Colonic mucosa (tissue), 4 donors: ENCODE measurements around the gene RBM20. TPM values are rescaled to one million over a fixed set of nuclear protein-coding genes. Genes with fewer than 3 reads are reported as not detected.

Experiments
- DNase-seq: peaks from one replicate; pipeline ENCODE4 v3.0.0-alpha.2; 2020
- H3K27ac ChIP-seq: fragments of 200-600 bp; one replicate; pipeline ENCODE4 v1.8.0; 2021
- H3K27me3 ChIP-seq: fragments of 200-600 bp; one replicate; pipeline ENCODE4 v1.8.0; 2021
- H3K36me3 ChIP-seq: fragments of 200-600 bp; one replicate; pipeline ENCODE4 v1.8.0; 2021
- H3K4me1 ChIP-seq: fragments of 200-600 bp; one replicate; pipeline ENCODE4 v1.8.0; 2021; ENCODE audit warnings: mild to moderate bottlenecking
- H3K4me3 ChIP-seq: fragments of 200-600 bp; one replicate; pipeline ENCODE4 v1.8.0; 2021
- H3K9ac ChIP-seq, 2 donors: one replicate each; pipeline ENCODE4 v1.7.0; 2013; ENCODE audit warnings: control low read depth in 2 of 2, low read depth in 2 of 2, low read length in 2 of 2
- H3K9me3 ChIP-seq: fragments of 200-600 bp; one replicate; pipeline ENCODE4 v1.8.0; 2021
- intact Hi-C: fragments of 100-400 bp; cut with DNase I; formaldehyde crosslinking; loops from one replicate; pipeline ENCODE4 v1.14.1; 2022
- total RNA-seq, 2 donors: library from RNA; stranded (reverse); fragmentation: NEBNext Ultra II Directional in 1 of 2; extraction: Animal tissue kit (Norgen Biotek cat#: 25700) in 1 of 2; gene quantifications; one replicate each; pipeline ENCODE4 v1.2.1, GENCODE V29; 2021
- TF ChIP-seq, protein P1 (sequence below): fragments of 200-600 bp; IDR thresholded peaks from one replicate; pipeline ENCODE4 v1.8.0; 2022; ENCODE audit warnings: antibody characterized with exemption, mild to moderate bottlenecking
- donor health status: healthy.
- donor health status: DM: no; HTN: no; CAD: no.
- donor health status: DM: no; HTN: no; CAD: no.

Gene RBM20
- total RNA-seq, 2 donors from 2014 or later = 0.49 to 0.80 TPM

DNA sequence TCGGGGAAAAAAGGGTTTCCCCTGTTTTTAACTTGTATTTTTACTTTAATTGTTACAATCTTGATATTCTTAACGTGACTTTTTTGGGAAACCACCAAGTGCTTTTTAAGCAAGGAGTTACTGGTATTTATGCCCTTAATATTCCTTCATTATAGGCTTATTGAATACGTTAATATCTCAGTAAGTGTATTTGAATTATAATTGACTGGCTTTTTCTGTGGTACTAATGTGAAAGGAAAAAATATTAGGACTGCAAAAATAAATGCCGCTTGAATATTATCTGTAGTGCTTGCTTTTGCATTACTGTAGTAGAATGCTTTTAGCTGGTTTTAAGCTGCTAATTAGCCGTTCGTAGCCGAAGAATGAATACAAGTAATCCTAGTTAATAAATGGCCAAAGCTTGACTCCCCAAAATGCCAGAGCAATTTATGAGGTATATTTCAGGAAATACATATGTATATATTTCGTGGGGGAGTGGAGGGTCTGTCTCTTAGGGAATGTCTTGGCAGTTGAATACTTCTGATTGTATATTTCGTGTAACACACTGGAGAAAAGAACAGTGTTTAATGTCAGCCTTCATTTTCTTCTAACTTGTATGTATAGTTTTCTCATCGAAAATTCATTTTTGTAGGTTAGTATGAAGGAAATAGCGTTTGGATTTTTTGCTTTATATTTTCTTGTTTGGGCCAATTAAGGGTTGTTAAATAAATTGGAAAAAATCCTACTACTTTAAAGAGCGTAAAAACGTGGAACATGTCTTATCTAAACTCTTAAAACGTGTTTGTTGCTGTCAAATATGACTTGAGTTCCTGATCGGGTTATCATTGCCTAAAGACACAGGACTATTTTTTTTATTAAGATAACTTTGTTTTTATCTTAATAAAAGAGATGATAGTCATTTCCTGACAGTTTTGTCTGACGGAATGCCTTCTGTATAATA lies 229.1 kb downstream of the RBM20 start:
- H3K9ac ChIP-seq = peak overlapping the region; percentile 86 to 96
- H3K4me1 ChIP-seq = peaks cover 2% of the 10 kb centered on the region
- H3K4me3 ChIP-seq = peak overlapping the region; percentile 93
- no peaks in the 10 kb centered on the region for H3K27me3 ChIP-seq
- peak overlapping the region; percentile 99 for H3K27ac ChIP-seq
- TF ChIP-seq, protein P1, sequence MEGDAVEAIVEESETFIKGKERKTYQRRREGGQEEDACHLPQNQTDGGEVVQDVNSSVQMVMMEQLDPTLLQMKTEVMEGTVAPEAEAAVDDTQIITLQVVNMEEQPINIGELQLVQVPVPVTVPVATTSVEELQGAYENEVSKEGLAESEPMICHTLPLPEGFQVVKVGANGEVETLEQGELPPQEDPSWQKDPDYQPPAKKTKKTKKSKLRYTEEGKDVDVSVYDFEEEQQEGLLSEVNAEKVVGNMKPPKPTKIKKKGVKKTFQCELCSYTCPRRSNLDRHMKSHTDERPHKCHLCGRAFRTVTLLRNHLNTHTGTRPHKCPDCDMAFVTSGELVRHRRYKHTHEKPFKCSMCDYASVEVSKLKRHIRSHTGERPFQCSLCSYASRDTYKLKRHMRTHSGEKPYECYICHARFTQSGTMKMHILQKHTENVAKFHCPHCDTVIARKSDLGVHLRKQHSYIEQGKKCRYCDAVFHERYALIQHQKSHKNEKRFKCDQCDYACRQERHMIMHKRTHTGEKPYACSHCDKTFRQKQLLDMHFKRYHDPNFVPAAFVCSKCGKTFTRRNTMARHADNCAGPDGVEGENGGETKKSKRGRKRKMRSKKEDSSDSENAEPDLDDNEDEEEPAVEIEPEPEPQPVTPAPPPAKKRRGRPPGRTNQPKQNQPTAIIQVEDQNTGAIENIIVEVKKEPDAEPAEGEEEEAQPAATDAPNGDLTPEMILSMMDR = no peak
- no peaks in the 10 kb centered on the region for H3K36me3 ChIP-seq
- DNase-seq = no peak
- intact Hi-C loops = no loop called here
- no peaks in the 10 kb centered on the region for H3K9me3 ChIP-seq

DNA sequence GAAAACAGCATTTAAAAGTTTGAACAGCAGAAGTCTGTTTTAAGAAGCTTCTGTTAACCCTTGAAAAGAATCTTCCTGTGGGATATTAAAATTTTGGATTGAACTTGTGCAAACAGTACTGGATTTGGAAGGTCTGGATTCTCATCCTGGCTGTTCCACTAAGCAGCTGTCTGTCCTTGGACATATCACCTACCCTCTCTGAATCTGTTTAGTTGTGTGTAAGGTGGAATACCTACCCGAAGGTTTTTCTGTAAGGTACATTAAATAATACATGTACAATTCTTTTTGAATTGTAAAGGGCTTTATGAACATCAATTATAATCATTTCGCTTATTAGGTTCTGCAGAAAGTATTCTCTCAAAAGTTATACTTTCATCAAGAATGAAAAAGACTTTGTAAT lies 229.8 kb downstream of the RBM20 start:
- DNase-seq = no peak
- H3K9ac ChIP-seq = peak overlapping the region in 1 of 2 donors; percentile 96
- H3K27ac ChIP-seq = peak overlapping the region; percentile 99

DNA sequence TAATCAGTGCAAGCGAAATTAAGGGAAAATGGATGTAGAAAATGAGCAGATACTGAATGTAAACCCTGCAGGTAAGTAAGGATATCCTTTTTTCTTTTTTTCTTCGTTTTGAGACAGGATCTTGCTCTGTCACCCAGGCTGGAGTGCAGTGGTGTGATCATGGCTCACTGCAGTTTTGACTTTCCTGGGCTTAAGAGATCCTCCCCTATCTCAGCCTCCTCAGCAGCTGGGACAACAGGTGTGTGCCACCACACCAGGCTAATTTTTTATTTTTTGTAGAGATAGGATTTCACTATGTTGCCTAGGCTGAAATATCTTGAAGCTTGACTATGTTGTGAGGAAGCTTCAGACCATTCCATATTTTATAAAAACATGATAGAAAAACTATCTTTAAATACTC lies 231.9 kb downstream of the RBM20 start:
- Histone ChIP-seq H3K36me3 (peaks cover 5% of the 10 kb centered on the region), H3K27ac (no peak overlapping the region), H3K4me1 (peaks cover 2% of the 10 kb centered on the region), H3K4me3 (no peak overlapping the region), H3K9me3 (no peaks in the 10 kb centered on the region), H3K9ac (no peak overlapping the region), H3K27me3 (no peaks in the 10 kb centered on the region)
- no peak for DNase-seq
- TF ChIP-seq, protein P1 = no peak
- intact Hi-C loops = no loop called here

More for the DNA sequence above, 229.8 kb downstream of the RBM20 start:
- intact Hi-C loops = no loop called here
- TF ChIP-seq, protein P1 = no peak
- peak overlapping the region; percentile 93 for H3K4me3 ChIP-seq
- no peaks in the 10 kb centered on the region for H3K9me3 ChIP-seq
- H3K4me1 ChIP-seq = peaks cover 2% of the 10 kb centered on the region
- H3K36me3 ChIP-seq = peaks cover 3% of the 10 kb centered on the region
- no peaks in the 10 kb centered on the region for H3K27me3 ChIP-seq

DNA sequence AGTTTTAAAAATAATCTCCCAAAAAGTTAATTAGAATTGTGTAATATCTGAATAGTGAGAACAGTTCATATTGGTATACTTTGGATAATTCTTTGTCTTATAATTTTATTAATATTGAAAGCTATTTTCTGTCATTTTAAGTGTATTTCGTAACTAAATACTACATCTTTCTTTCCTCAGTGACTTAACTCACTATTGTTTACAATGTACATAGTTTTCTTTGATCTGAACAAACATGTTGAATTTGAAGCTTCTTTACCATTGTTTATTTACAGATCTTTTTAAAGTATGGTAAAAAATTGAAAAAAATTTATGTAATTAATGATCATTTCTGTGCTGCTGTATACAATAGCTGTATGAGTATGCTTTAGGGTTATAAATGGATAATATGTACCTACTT lies 232.7 kb downstream of the RBM20 start:
- Histone ChIP-seq H3K27me3 (no peaks in the 10 kb centered on the region), H3K4me1 (peaks cover 5% of the 10 kb centered on the region), H3K9ac (no peak overlapping the region), H3K36me3 (peaks cover 5% of the 10 kb centered on the region), H3K27ac (no peak overlapping the region), H3K4me3 (no peak overlapping the region), H3K9me3 (no peaks in the 10 kb centered on the region)
- TF ChIP-seq, protein P1 = no peak
- intact Hi-C loops = no loop called here
- DNase-seq = no peak

DNA sequence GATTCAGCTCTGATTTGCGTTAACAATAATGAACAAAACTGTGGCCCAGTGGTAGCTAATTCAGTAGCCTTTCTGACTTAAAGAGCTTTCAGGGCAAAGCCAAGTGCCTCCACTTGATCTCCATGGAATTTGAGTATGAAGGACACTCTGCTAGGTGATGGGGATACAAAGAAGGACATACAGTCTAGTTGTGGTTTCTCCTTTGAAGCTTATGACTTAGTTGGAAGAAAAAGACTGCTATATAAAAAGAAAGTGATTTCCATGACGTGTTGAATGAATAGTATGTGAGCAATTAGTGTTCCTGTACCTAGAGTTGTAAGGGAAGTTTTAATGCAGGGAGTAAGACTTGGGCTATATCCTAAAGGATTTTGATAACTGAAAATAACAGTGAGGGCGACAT lies 235.9 kb downstream of the RBM20 start:
- TF ChIP-seq, protein P1 = no peak
- Histone ChIP-seq H3K36me3 (peaks cover 5% of the 10 kb centered on the region), H3K4me1 (peaks cover 7% of the 10 kb centered on the region)

More for the DNA sequence above, 235.9 kb downstream of the RBM20 start:
- intact Hi-C loops = loop anchor here (10.0 kb wide), 1 partner anchor 295 kb away; no protein-coding TSS in a partner anchor
- H3K9me3 ChIP-seq = no peaks in the 10 kb centered on the region
- no peaks in the 10 kb centered on the region for H3K27me3 ChIP-seq
- no peak overlapping the region for H3K9ac ChIP-seq
- no peak overlapping the region for H3K4me3 ChIP-seq
- no peak overlapping the region for H3K27ac ChIP-seq
- no peak for DNase-seq
